BJ (cell line): ENCODE measurements around the gene ARL4C. TPM values are rescaled to one million over a fixed set of nuclear protein-coding genes. Genes with fewer than 3 reads are reported as not detected.

Experiments
- CTCF ChIA-PET: fragments of 350-600 bp; formaldehyde crosslinking; extraction: SDS; loops from one replicate; lab custom pipeline; 2021; ENCODE audit warnings: antibody characterized with exemption, inconsistent platforms; lab: Yijun Ruan, JAX
- POLR2A ChIA-PET: fragments of 300-600 bp; sonication (Branson Sonifier 250); formaldehyde crosslinking; extraction: SDS; loops from one replicate; lab custom pipeline; 2021; ENCODE audit warnings: antibody characterized with exemption; lab: Charles Lee
- DNase-seq: peaks from one replicate; pipeline ENCODE4 v3.0.0-alpha.2; 2011; ENCODE audit warnings: low read depth
- H3K27me3 ChIP-seq: 2 replicates; pipeline ENCODE4 v1.6.0; 2011; ENCODE audit warnings: low read length; ENCODE audit not compliant: control insufficient read depth, insufficient read depth
- H3K36me3 ChIP-seq: 2 replicates; pipeline ENCODE4 v1.5.1; 2011; ENCODE audit warnings: low read length; ENCODE audit not compliant: control insufficient read depth, insufficient read depth
- H3K4me3 ChIP-seq: 2 replicates; pipeline ENCODE4 v1.5.1; 2011; ENCODE audit warnings: low read depth, mild to moderate bottlenecking, control low read depth, low read length
- CTCF ChIP-seq: IDR thresholded peaks from 2 replicates; pipeline ENCODE4 v1.5.1; 2011; ENCODE audit warnings: low read depth, mild to moderate bottlenecking, control low read depth, inconsistent platforms, low read length, moderate library complexity; ENCODE audit not compliant: insufficient read depth
- polyA plus RNA-seq: library from polyadenylated mRNA; depleted of rRNA; stranded (reverse); fragments of >200 nt; gene quantifications from 2 replicates; pipeline ENCODE4 v1.2.3, GENCODE V29; 2011

The ARL4C gene
- polyA plus RNA-seq, 1 experiment = 2.1 TPM

DNA sequence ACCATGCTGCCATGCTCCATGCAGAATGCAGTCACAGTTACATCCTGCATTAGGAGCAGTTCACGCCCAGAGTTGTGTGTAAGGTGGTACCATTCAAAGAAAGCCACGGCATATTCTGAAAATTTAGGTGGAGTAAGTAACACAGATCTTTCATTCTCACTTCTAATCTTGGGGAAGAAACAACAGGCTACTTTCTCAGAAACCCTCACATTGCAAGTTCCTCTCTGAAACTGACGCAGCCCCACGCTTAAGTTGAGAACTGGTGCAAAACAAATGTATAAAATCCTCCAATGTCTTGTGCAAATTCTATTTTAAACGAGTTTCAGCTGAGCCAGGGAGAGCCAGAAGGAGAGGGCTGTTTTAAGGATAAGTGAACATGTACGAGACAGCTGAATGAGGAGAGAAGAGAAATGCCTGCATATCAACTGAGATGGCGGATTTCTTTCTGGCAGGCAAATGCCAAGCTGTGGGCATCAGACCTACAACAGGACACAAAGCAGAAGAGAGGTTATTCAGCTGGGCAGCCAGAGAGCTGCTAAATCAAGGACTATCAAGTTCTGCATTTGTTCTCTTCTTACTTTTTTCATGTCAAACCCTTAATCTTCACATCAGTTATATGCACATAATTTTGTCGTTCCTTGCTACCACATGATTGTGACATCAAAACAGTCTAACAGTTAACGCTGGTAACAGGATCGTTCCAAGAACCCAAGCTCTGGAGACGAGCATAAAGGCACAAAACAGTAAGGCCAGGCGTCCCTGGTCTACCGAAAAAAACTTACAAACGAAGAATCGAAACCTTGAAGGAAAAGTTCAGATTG lies 6.4 kb downstream of the ARL4C start:
- TF ChIP-seq CTCF = no peak
- no peaks in the 10 kb centered on the region; the same call in 1 of the 2 replicates for H3K27me3 ChIP-seq
- ChIA-PET POLR2A (interaction anchor here (0.6 kb wide), 1 partner anchor 63 kb away, joined by 3 read pairs; no protein-coding TSS in a partner anchor), CTCF (interaction anchor here (0.7 kb wide), 1 partner anchor 12 kb away, joined by 3 read pairs; no protein-coding TSS in a partner anchor)
- no peak overlapping the region for H3K4me3 ChIP-seq
- DNase-seq = no peak
- H3K36me3 ChIP-seq = no peaks in the 10 kb centered on the region

- POLR2A ChIA-PET = no interaction called here
- no peaks in the 10 kb centered on the region for H3K36me3 ChIP-seq
- H3K4me3 ChIP-seq = no peak overlapping the region
- no peaks in the 10 kb centered on the region; the same call in 1 of the 2 replicates for H3K27me3 ChIP-seq
- CTCF ChIA-PET = no interaction called here
- no peak for DNase-seq
- TF ChIP-seq CTCF = no peak
Observed at GRCh38 chr2:234488913-234489451, 7.9 kb downstream of the ARL4C start.

GRCh38 chr2:234488486-234488885 lies 8.4 kb downstream of the ARL4C start:
- ChIA-PET CTCF (no interaction called here), POLR2A (no interaction called here)
- no peak for DNase-seq
- H3K27me3 ChIP-seq = no peaks in the 10 kb centered on the region; the same call in 1 of the 2 replicates
- no peaks in the 10 kb centered on the region for H3K36me3 ChIP-seq
- H3K4me3 ChIP-seq = no peak overlapping the region
- no peak for TF ChIP-seq CTCF

DNA sequence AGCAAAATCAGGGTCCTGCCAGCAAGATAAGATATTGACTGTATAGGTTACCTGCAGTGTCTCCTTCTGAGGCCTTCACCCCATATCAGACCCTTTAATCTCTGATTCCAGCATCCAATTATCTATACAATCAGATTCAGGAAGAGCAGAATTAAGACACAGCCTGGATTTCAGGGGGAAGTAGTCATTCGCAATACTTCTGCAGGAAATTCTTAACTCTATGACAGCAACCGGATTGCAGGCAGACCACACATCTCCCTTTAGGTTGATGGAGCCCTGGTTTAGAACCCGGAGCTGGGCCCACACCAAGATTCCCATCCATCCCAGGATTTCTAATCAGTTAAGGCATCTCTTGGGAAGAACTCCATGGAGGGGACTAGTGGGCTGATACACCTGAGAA lies 9.5 kb downstream of the ARL4C start:
- H3K4me3 ChIP-seq = no peak overlapping the region
- no peak for DNase-seq
- H3K36me3 ChIP-seq = no peaks in the 10 kb centered on the region
- ChIA-PET POLR2A (no interaction called here), CTCF (no interaction called here)
- TF ChIP-seq CTCF = no peak
- H3K27me3 ChIP-seq = no peaks in the 10 kb centered on the region; the same call in 1 of the 2 replicates

- no peak for TF ChIP-seq CTCF
- POLR2A ChIA-PET = no interaction called here
- H3K4me3 ChIP-seq = no peak overlapping the region
- DNase-seq = no peak
- H3K27me3 ChIP-seq = no peaks in the 10 kb centered on the region; the same call in 1 of the 2 replicates
- H3K36me3 ChIP-seq = no peaks in the 10 kb centered on the region
- CTCF ChIA-PET = no interaction called here
Observed at GRCh38 chr2:234483568-234484251, 13.2 kb downstream of the ARL4C start.
